GM11168 (cell line): Measurements from ENCODE around the gene ESR2.
"Not testable (repeated sequence)": the region's sequence is repeated elsewhere in the genome, so short reads cannot be mapped to it uniquely, and the experiment has no call there.

Experiments
- in situ Hi-C: fragments of 300-500 bp; cut with MboI; formaldehyde crosslinking; loops from one replicate; pipeline ENCODE4 v1.12.0; 2022; ENCODE audit warnings: low sequenced_read_pairs; ENCODE audit not compliant: unreplicated experiment

Gene ESR2

GRCh38 chr14:64174922-64175782 is 119.0 kb downstream of the ESR2 start:
- in situ Hi-C loops, result loop anchor here (25.0 kb wide), 1 partner anchor 137 kb away; no protein-coding TSS in a partner anchor

GRCh38 chr14:64170181-64170580 is 124.0 kb downstream of the ESR2 start:
- in situ Hi-C loops, result loop anchor here (25.0 kb wide), 1 partner anchor 142 kb away; no protein-coding TSS in a partner anchor

- in situ Hi-C loops, result loop anchor here (25.0 kb wide), 1 partner anchor 153 kb away; no protein-coding TSS in a partner anchor
Observed at GRCh38 chr14:64159588-64159987, 134.6 kb downstream of the ESR2 start.

GRCh38 chr14:64158608-64159007 is 135.6 kb downstream of the ESR2 start:
- in situ Hi-C loops, result loop anchor here (25.0 kb wide), 1 partner anchor 154 kb away; no protein-coding TSS in a partner anchor

- in situ Hi-C loops, result loop anchor here (25.0 kb wide), 1 partner anchor 162 kb away; no protein-coding TSS in a partner anchor
Observed at GRCh38 chr14:64149921-64150320, 144.2 kb downstream of the ESR2 start.

- in situ Hi-C loops, result no loop called here
Observed at GRCh38 chr14:64147126-64147790, 146.9 kb downstream of the ESR2 start.

- in situ Hi-C loops, result no loop called here
Observed at GRCh38 chr14:64137657-64138290, 156.4 kb downstream of the ESR2 start.

GRCh38 chr14:64126548-64126947 is 167.6 kb downstream of the ESR2 start:
- in situ Hi-C loops, result no loop called here

GRCh38 chr14:64125270-64125669 is 168.9 kb downstream of the ESR2 start:
- in situ Hi-C loops, result no loop called here

GRCh38 chr14:64123241-64123822 is 170.8 kb downstream of the ESR2 start:
- in situ Hi-C loops, result no loop called here

- in situ Hi-C loops, result no loop called here
Observed at GRCh38 chr14:64119980-64120379, 174.2 kb downstream of the ESR2 start.

GRCh38 chr14:64119500-64119899 is 174.7 kb downstream of the ESR2 start:
- in situ Hi-C loops, result no loop called here

- in situ Hi-C loops, result no loop called here
Observed at GRCh38 chr14:64118892-64119291, 175.3 kb downstream of the ESR2 start.

GRCh38 chr14:64118403-64118742 is 175.8 kb downstream of the ESR2 start:
- in situ Hi-C loops, result not testable (repeated sequence)

- in situ Hi-C loops, result no loop called here
Observed at GRCh38 chr14:64117671-64118402, 176.3 kb downstream of the ESR2 start.

- in situ Hi-C loops, result no loop called here
Observed at GRCh38 chr14:64115401-64115800, 178.8 kb downstream of the ESR2 start.

- in situ Hi-C loops, result no loop called here
Observed at GRCh38 chr14:64114796-64115195, 179.4 kb downstream of the ESR2 start.

- in situ Hi-C loops, result no loop called here
Observed at GRCh38 chr14:64114166-64114565, 180.0 kb downstream of the ESR2 start.

- in situ Hi-C loops, result no loop called here
Observed at GRCh38 chr14:64112867-64113678, 181.1 kb downstream of the ESR2 start.
